Naive thymus-derived CD4-positive, alpha-beta T cell (primary cell): Measurements from ENCODE around the gene GOLGB1. TPM values are rescaled to one million over a fixed set of nuclear protein-coding genes. Genes with fewer than 3 reads are reported as not detected.
A peak's percentile ranks its signal among the peaks of the same experiment; 100 is the strongest.
"Not testable (repeated sequence)": the region's sequence is repeated elsewhere in the genome, so short reads cannot be mapped to it uniquely, and the experiment has no call there.

Experiments used
- ATAC-seq: fragments of 150-1000 bp; cut with Tn5 transposase; 2 replicates; pipeline ENCODE4 v1.10.0; 2021; ENCODE audit warnings: mild to moderate bottlenecking, moderate library complexity
- CTCF ChIA-PET: fragments of 350-600 bp; sonication (Branson Sonifier 250); formaldehyde crosslinking; loops from one replicate; lab custom pipeline; 2021; ENCODE audit warnings: antibody characterized with exemption; lab: Charles Lee
- POLR2A ChIA-PET: fragments of 350-600 bp; sonication (Branson Sonifier 250); formaldehyde crosslinking; loops from one replicate; lab custom pipeline; 2021; ENCODE audit warnings: antibody characterized with exemption, inconsistent platforms; lab: Charles Lee
- DNase-seq, 9 donors: peaks; one replicate each; pipeline versions ENCODE4 v3.0.0 to v3.0.0-alpha.2; 2020 to 2022; ENCODE audit warnings: mixed read lengths in 1 of 9
- H3K27ac ChIP-seq: one replicate; pipeline ENCODE4 v1.7.0; 2013; ENCODE audit warnings: mild to moderate bottlenecking, low read depth, low read length, moderate library complexity
- H3K27me3 ChIP-seq, 2 donors: one replicate each; pipeline ENCODE4 v1.7.0; 2013; ENCODE audit warnings: low read length in 2 of 2, mild to moderate bottlenecking in 2 of 2, moderate library complexity in 2 of 2; ENCODE audit not compliant: control insufficient read depth in 2 of 2, insufficient read depth in 2 of 2
- H3K36me3 ChIP-seq, 3 experiments: 1 replicate in 2 of 3; 2 replicates in 1 of 3; pipeline ENCODE4 v1.7.0; 2013; ENCODE audit warnings: low read length in 3 of 3, mild to moderate bottlenecking in 3 of 3, moderate library complexity in 1 of 3; ENCODE audit not compliant: insufficient read depth in 3 of 3, control insufficient read depth in 2 of 3
- H3K4me1 ChIP-seq, 2 donors: one replicate each; pipeline ENCODE4 v1.7.0; 2013; ENCODE audit warnings: low read length in 2 of 2, mild to moderate bottlenecking in 2 of 2, moderate library complexity in 1 of 2; ENCODE audit not compliant: control insufficient read depth in 2 of 2, insufficient read depth in 2 of 2
- H3K4me3 ChIP-seq: 2 replicates; pipeline ENCODE4 v1.7.0; 2013; ENCODE audit warnings: mild to moderate bottlenecking, low read length
- H3K9me3 ChIP-seq, 3 experiments: 1 replicate in 2 of 3; 2 replicates in 1 of 3; pipeline ENCODE4 v1.7.0; 2013; ENCODE audit warnings: low read length in 3 of 3; ENCODE audit not compliant: control insufficient read depth in 2 of 3
- H3K27ac Mint-ChIP-seq, 9 donors: one replicate each; pipeline ENCODE4 v1.8.0; 2020 to 2022; ENCODE audit warnings: mixed read lengths in 9 of 9, mild to moderate bottlenecking in 8 of 9, moderate library complexity in 5 of 9, inconsistent platforms in 2 of 9
- H3K27me3 Mint-ChIP-seq, 5 donors: one replicate each; pipeline ENCODE4 v1.8.0; 2021 to 2022; ENCODE audit warnings: mixed read lengths in 5 of 5, mild to moderate bottlenecking in 1 of 5
- H3K36me3 Mint-ChIP-seq, 5 donors: one replicate each; pipeline ENCODE4 v1.8.0; 2020 to 2022; ENCODE audit warnings: mixed read lengths in 5 of 5, mild to moderate bottlenecking in 3 of 5, inconsistent platforms in 1 of 5
- H3K4me1 Mint-ChIP-seq, 7 donors: one replicate each; pipeline ENCODE4 v1.8.0; 2020 to 2022; ENCODE audit warnings: mixed read lengths in 7 of 7, mild to moderate bottlenecking in 3 of 7, inconsistent platforms in 1 of 7
- H3K4me3 Mint-ChIP-seq, 10 donors: one replicate each; pipeline ENCODE4 v1.8.0; 2020 to 2022; ENCODE audit warnings: mild to moderate bottlenecking in 10 of 10, mixed read lengths in 10 of 10, moderate library complexity in 6 of 10, inconsistent platforms in 2 of 10
- H3K9me3 Mint-ChIP-seq, 11 donors: one replicate each; pipeline ENCODE4 v1.8.0; 2020 to 2022; ENCODE audit warnings: mixed read lengths in 11 of 11, mild to moderate bottlenecking in 4 of 11, inconsistent platforms in 1 of 11, moderate library complexity in 1 of 11
- intact Hi-C, 2 donors: fragments of 100-400 bp; cut with micrococcal nuclease; formaldehyde crosslinking; loops; one replicate each; pipeline ENCODE4 v1.15.1; 2023
- polyA plus RNA-seq, 2 donors: library from polyadenylated mRNA; unstranded; fragments of 300-500 nt; fragmentation: Illumina TruSeq; gene quantifications; one replicate each; pipeline ENCODE4 v1.2.3, GENCODE V29; 2021
- total RNA-seq, 6 experiments: library from RNA in 5 of 6; stranded (reverse) in 5 of 6; gene quantifications; 1 replicate in 5 of 6; 2 replicates in 1 of 6; pipeline ENCODE4 v1.2.3 and lab custom pipeline; 2021 to 2026

Gene GOLGB1
- total and polyA plus RNA-seq, 7 experiments from 2014 or later = 3.4 to 49.7 (median 38.0) TPM

DNA sequence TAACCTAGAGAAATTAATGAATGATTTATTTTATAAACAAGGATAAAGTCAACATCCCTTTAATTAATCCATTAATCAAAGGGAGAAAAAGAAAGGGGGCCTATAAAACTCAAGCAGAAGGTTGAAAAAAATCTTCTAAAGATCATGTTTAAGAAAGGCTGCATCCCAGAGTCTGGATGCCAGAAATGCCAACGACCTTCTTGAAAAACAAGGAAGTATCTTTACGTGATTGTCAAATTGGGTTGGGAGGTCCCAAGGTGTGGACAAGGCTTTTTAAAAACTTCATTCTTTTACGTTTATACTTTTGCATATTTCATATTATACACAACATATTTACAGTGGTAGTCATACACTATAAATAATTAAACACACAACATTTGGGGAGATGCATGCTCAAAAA, 1.6 kb downstream of the GOLGB1 start:
- Mint-ChIP-seq H3K27me3 (peaks cover 0 to 19% (median 13%) of the 10 kb centered on the region in 5 donors), H3K9me3 (peaks cover 0 to 4% (median 0%) of the 10 kb centered on the region in 11 donors), H3K27ac (no peak overlapping the region), H3K4me3 (no peak overlapping the region), H3K4me1 (peaks cover 5 to 21% (median 10%) of the 10 kb centered on the region in 7 donors), H3K36me3 (peaks cover 0 to 7% (median 3%) of the 10 kb centered on the region in 5 donors)
- no peaks in the 10 kb centered on the region for H3K9me3 ChIP-seq
- intact Hi-C loops = loop anchor here (2.0 to 10.0 kb wide), 8 partner anchors 57 to 1656 kb away; partner anchors contain the start of genes DTX3L (in 1 of the 2), GSK3B (in 1 of the 2), GTF2E1 (in 1 of the 2) and HSPBAP1 (in 1 of the 2)
- ATAC-seq = no peak
- ChIA-PET CTCF (no interaction called here), POLR2A (interaction anchor here (0.9 to 3.1 kb wide), 4 partner anchors 27 to 685 kb away, joined by 3 to 17 read pairs (median 6); partner anchors contain the start of genes EAF2, HCLS1 and IQCB1)
- H3K36me3 ChIP-seq = peaks cover 0 to 5% (median 0%) of the 10 kb centered on the region in 3 experiments
- H3K27me3 ChIP-seq = no peaks in the 10 kb centered on the region
- H3K4me1 ChIP-seq = peaks cover 4 to 11% of the 10 kb centered on the region in 2 donors
- no peak overlapping the region for H3K4me3 ChIP-seq
- DNase-seq = no peak
- no peak overlapping the region for H3K27ac ChIP-seq

DNA sequence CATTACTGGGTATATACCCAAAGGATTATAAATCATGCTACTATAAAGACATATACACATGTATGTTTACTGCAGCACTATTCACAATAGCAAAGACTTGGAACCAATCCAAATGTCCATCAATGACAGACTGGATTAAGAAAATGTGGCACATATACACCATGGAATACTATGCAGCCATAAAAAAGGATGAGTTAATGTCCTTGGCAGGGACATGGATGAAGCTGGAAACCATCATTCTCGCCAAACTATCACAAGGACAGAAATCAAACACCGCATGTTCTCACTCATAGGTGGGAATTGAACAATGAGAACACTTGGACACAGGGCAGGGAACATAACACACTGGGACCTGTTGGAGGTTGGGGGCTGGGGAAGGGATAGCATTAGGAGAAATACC, 6.4 kb downstream of the GOLGB1 start:
- H3K36me3 Mint-ChIP-seq = peaks cover 0 to 26% (median 19%) of the 10 kb centered on the region in 5 donors
- H3K4me1 Mint-ChIP-seq = peaks cover 12 to 53% (median 39%) of the 10 kb centered on the region in 7 donors

DNA sequence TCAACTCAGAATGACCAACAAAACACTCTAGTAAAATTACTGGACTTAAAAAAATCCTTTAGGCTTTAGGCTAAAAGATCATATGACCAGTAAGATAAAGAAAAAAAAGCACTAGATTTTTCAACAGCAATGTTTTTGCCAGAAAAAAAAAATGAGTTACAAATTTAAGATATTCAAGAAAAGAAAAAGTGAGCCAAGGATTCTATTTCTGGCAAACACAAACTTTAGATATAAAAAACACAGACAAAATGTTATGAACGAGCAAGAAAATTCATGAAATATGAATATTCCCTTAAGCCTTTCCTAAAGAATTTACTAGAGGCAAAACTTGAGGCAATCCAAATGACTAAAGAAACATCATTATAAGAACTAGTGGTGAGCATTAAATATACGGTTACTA, 8.6 kb downstream of the GOLGB1 start:
- intact Hi-C loops = loop anchor here in 1 of 2 donors (10.0 kb wide), 1 partner anchor 354 kb away; no protein-coding TSS in a partner anchor
- H3K4me1 Mint-ChIP-seq = peaks cover 10 to 59% (median 46%) of the 10 kb centered on the region in 7 donors
- POLR2A ChIA-PET = no interaction called here

More for the DNA sequence above, 6.4 kb downstream of the GOLGB1 start:
- intact Hi-C loops = loop anchor here in 1 of 2 donors (10.0 kb wide), 1 partner anchor 352 kb away; no protein-coding TSS in a partner anchor
- H3K36me3 ChIP-seq, POLR2A ChIA-PET, DNase-seq, H3K4me3 Mint-ChIP-seq, H3K27ac Mint-ChIP-seq, H3K4me3 ChIP-seq, CTCF ChIA-PET, H3K4me1 ChIP-seq, H3K27me3 ChIP-seq, H3K27me3 Mint-ChIP-seq, H3K27ac ChIP-seq, H3K9me3 ChIP-seq, ATAC-seq: not testable (repeated sequence)
- peaks cover 0 to 12% (median 0%) of the 10 kb centered on the region in 11 donors for H3K9me3 Mint-ChIP-seq

DNA sequence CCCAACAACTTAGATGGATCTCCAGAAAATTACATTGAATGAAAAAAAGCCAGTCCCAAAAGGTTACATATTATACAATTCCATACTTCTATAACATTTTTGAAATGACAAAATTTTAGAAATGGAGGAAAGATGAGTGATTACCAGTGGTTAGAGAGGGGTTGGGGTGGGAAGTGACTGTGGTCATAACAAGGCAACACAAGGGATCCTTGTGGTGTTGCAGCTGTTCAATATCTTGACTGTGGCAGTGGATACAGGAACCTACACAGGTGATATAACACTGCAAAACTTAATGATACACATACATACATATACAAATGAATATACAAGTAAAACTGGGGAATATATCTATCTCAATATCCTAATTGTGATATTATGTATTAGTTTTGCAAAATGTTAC, 9.6 kb downstream of the GOLGB1 start:
- H3K27me3 Mint-ChIP-seq = no peaks in the 10 kb centered on the region
- H3K4me1 Mint-ChIP-seq = peaks cover 13 to 61% (median 48%) of the 10 kb centered on the region in 7 donors
- intact Hi-C loops = loop anchor here in 1 of 2 donors (10.0 kb wide), 1 partner anchor 355 kb away; no protein-coding TSS in a partner anchor
- H3K9me3 Mint-ChIP-seq = peaks cover 0 to 12% (median 0%) of the 10 kb centered on the region in 11 donors
- no peak overlapping the region for H3K27ac ChIP-seq
- CTCF ChIA-PET = no interaction called here
- no peak for DNase-seq
- peak overlapping the region in 1 of 9 donors; percentile 16 for H3K27ac Mint-ChIP-seq
- no peaks in the 10 kb centered on the region for H3K4me1 ChIP-seq
- ATAC-seq = peak; percentile 32
- H3K4me3 Mint-ChIP-seq = no peak overlapping the region
- peaks cover 0 to 34% (median 26%) of the 10 kb centered on the region in 5 donors for H3K36me3 Mint-ChIP-seq
- H3K27me3 ChIP-seq = no peaks in the 10 kb centered on the region
- H3K9me3 ChIP-seq = no peaks in the 10 kb centered on the region
- H3K36me3 ChIP-seq = no peaks in the 10 kb centered on the region
- no peak overlapping the region for H3K4me3 ChIP-seq
- POLR2A ChIA-PET = no interaction called here

More for the DNA sequence above, 8.6 kb downstream of the GOLGB1 start:
- no peaks in the 10 kb centered on the region for H3K27me3 Mint-ChIP-seq
- no peak for DNase-seq
- no peaks in the 10 kb centered on the region for H3K4me1 ChIP-seq
- H3K9me3 Mint-ChIP-seq = peaks cover 0 to 12% (median 0%) of the 10 kb centered on the region in 11 donors
- ATAC-seq = no peak
- no peak overlapping the region for H3K4me3 Mint-ChIP-seq
- H3K36me3 ChIP-seq = no peaks in the 10 kb centered on the region
- no peaks in the 10 kb centered on the region for H3K9me3 ChIP-seq
- H3K4me3 ChIP-seq = no peak overlapping the region
- H3K27me3 ChIP-seq = no peaks in the 10 kb centered on the region
- peaks cover 0 to 30% (median 26%) of the 10 kb centered on the region in 5 donors for H3K36me3 Mint-ChIP-seq
- H3K27ac Mint-ChIP-seq = no peak overlapping the region
- no peak overlapping the region for H3K27ac ChIP-seq
- CTCF ChIA-PET = no interaction called here

DNA sequence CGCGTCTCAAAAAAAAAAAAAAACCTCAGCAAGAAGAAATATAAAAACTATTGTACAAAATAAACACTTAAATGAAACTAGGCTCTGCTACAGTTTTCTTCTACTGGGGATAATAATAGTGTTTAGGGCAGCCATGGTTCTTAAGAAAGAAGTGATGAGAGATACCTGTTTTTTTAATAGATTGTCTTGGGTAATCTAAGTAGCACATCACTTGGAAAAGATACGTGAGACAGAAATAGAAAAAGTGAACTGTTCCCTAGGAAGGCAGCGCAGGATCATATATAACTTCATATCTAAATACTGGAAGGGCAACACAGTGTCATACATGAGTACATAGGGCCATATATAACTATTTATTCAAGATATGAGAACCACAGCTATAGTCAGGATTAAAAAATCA, 11.9 kb downstream of the GOLGB1 start:
- H3K4me3 ChIP-seq = no peak overlapping the region
- no peaks in the 10 kb centered on the region for H3K27me3 ChIP-seq
- no peak for ATAC-seq
- ChIA-PET CTCF (no interaction called here), POLR2A (no interaction called here)
- Mint-ChIP-seq H3K27ac (no peak overlapping the region), H3K4me1 (peaks cover 15 to 64% (median 51%) of the 10 kb centered on the region in 7 donors), H3K4me3 (no peak overlapping the region), H3K27me3 (no peaks in the 10 kb centered on the region), H3K36me3 (peaks cover 0 to 32% (median 23%) of the 10 kb centered on the region in 5 donors), H3K9me3 (peaks cover 0 to 4% (median 0%) of the 10 kb centered on the region in 11 donors)
- H3K36me3 ChIP-seq = no peaks in the 10 kb centered on the region
- intact Hi-C loops = no loop called here
- no peak for DNase-seq
- no peaks in the 10 kb centered on the region for H3K4me1 ChIP-seq
- no peak overlapping the region for H3K27ac ChIP-seq
- no peaks in the 10 kb centered on the region for H3K9me3 ChIP-seq

DNA sequence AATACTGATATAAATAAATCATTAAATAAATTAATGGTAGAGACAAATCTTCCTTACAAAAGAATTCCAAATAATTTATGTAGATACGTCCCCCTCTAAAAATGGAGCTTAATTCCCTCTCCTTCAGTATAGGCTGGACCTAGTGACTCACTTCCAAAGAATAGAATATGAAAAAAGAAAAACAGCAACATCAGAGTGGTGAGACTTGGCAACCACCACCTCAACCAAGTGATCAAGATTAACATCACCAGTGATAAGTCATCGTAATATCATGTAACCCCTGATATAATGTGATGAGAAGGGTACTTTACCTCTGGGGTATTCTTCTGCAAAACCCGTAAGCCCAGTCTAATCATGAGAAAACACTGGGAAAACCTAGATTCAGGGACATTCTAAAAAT, 13.4 kb downstream of the GOLGB1 start:
- no peaks in the 10 kb centered on the region for H3K27me3 Mint-ChIP-seq

More for the DNA sequence above, 13.4 kb downstream of the GOLGB1 start:
- no peaks in the 10 kb centered on the region for H3K36me3 ChIP-seq
- no peaks in the 10 kb centered on the region for H3K9me3 Mint-ChIP-seq
- peaks cover 19 to 66% (median 57%) of the 10 kb centered on the region in 7 donors for H3K4me1 Mint-ChIP-seq
- intact Hi-C loops = no loop called here
- no peak overlapping the region for H3K4me3 ChIP-seq
- no peaks in the 10 kb centered on the region for H3K27me3 ChIP-seq
- H3K36me3 Mint-ChIP-seq = peaks cover 0 to 31% (median 16%) of the 10 kb centered on the region in 5 donors
- H3K27ac Mint-ChIP-seq = peak overlapping the region in 1 of 9 donors; percentile 65
- ChIA-PET POLR2A (no interaction called here), CTCF (no interaction called here)
- H3K4me1 ChIP-seq = no peaks in the 10 kb centered on the region
- no peaks in the 10 kb centered on the region for H3K9me3 ChIP-seq
- no peak overlapping the region for H3K4me3 Mint-ChIP-seq
- ATAC-seq = no peak
- no peak overlapping the region for H3K27ac ChIP-seq
- DNase-seq = no peak
